ENCODE measurements around the gene MAFB.

DNA sequence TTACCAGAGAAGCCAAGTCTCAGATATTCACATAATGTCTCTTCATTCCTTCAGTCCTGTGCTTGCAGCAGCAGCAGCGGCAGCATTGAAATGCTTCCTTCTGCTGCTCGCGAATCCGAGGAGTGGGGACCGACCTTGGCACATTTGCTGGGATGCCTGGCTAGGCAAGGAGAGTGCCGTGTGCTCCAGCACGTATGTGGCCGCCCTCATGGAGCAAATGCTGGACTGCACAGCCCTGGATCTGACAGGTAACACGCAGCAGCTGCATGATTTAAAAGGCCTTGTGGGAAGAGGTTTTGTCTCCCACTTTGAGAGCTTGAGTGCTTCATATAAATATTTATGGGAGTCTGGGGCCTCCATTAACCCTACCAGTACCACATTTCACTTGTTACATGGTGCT lies 9.9 kb downstream of the MAFB start:
- TF ChIP-seq, protein P1, sequence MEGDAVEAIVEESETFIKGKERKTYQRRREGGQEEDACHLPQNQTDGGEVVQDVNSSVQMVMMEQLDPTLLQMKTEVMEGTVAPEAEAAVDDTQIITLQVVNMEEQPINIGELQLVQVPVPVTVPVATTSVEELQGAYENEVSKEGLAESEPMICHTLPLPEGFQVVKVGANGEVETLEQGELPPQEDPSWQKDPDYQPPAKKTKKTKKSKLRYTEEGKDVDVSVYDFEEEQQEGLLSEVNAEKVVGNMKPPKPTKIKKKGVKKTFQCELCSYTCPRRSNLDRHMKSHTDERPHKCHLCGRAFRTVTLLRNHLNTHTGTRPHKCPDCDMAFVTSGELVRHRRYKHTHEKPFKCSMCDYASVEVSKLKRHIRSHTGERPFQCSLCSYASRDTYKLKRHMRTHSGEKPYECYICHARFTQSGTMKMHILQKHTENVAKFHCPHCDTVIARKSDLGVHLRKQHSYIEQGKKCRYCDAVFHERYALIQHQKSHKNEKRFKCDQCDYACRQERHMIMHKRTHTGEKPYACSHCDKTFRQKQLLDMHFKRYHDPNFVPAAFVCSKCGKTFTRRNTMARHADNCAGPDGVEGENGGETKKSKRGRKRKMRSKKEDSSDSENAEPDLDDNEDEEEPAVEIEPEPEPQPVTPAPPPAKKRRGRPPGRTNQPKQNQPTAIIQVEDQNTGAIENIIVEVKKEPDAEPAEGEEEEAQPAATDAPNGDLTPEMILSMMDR (IDR thresholded peaks at IDR 0.05) = no peak
- TF ChIP-seq POLR2A (IDR thresholded peaks at IDR 0.05) = no peak
